Immature natural killer cell (primary cell): ENCODE data around the gene PID1. TPM values are rescaled to one million over a fixed set of nuclear protein-coding genes. Genes with fewer than 3 reads are reported as not detected.

Source experiments
- DNase-seq, 3 donors: peaks; one replicate each; pipeline ENCODE4 v3.0.0; 2022; ENCODE audit warnings: mixed read lengths in 1 of 3
- H3K27ac Mint-ChIP-seq, 6 donors: one replicate each; pipeline ENCODE4 v1.8.0; 2020; ENCODE audit warnings: mixed read lengths in 6 of 6, mild to moderate bottlenecking in 5 of 6, inconsistent platforms in 4 of 6, moderate library complexity in 3 of 6
- H3K27me3 Mint-ChIP-seq, 3 donors: one replicate each; pipeline ENCODE4 v1.8.0; 2020 to 2021; ENCODE audit warnings: low read depth in 3 of 3, mild to moderate bottlenecking in 3 of 3, mixed read lengths in 3 of 3, moderate library complexity in 3 of 3, inconsistent platforms in 1 of 3
- H3K36me3 Mint-ChIP-seq, 3 donors: one replicate each; pipeline ENCODE4 v1.8.0; 2020; ENCODE audit warnings: mixed read lengths in 3 of 3, inconsistent platforms in 2 of 3, mild to moderate bottlenecking in 2 of 3
- H3K4me1 Mint-ChIP-seq, 2 donors: one replicate each; pipeline ENCODE4 v1.8.0; 2020; ENCODE audit warnings: inconsistent platforms in 2 of 2, mild to moderate bottlenecking in 2 of 2, mixed read lengths in 2 of 2, moderate library complexity in 1 of 2
- H3K4me3 Mint-ChIP-seq, 5 donors: one replicate each; pipeline ENCODE4 v1.8.0; 2020; ENCODE audit warnings: mild to moderate bottlenecking in 5 of 5, mixed read lengths in 5 of 5, inconsistent platforms in 3 of 5, moderate library complexity in 3 of 5
- H3K9me3 Mint-ChIP-seq, 6 donors: one replicate each; pipeline ENCODE4 v1.8.0; 2020; ENCODE audit warnings: mild to moderate bottlenecking in 6 of 6, mixed read lengths in 6 of 6, inconsistent platforms in 4 of 6, moderate library complexity in 3 of 6
- polyA plus RNA-seq, 3 donors: library from polyadenylated mRNA; unstranded; fragments of 300-500 nt; fragmentation: Illumina TruSeq; gene quantifications; one replicate each; pipeline ENCODE4 v1.2.3, GENCODE V29; 2021

PID1 gene
- polyA plus RNA-seq, 3 donors from 2014 or later, result 0.38 to 2.8 TPM; not detected in 1

DNA sequence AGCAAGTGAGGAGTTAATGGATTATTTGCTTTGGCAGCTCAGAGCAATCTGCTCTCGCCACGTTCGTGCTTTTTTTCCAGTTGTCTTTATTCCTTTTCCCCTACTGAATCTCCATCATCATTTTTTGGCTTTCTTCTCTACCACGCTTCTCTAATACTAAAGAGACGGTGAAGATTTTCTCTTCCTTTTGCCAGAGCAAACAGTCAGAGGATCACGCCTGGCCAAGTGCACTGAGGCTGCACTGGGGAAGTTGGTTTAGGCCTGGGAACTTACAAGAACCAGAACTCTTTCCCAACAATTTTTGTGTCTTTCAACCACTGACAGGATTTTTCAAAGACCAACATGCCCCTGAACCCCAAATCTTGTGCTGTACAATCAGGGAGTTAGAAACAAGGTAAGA lies 172.3 kb downstream of the PID1 start:
- H3K36me3 Mint-ChIP-seq, result no peaks in the 10 kb centered on the region
- no peaks in the 10 kb centered on the region for H3K4me1 Mint-ChIP-seq
- H3K27me3 Mint-ChIP-seq, result peaks cover 0 to 2% (median 0%) of the 10 kb centered on the region in 3 donors
- peaks cover 2 to 17% (median 6%) of the 10 kb centered on the region in 6 donors for H3K9me3 Mint-ChIP-seq
- no peak for DNase-seq
- no peak overlapping the region for H3K27ac Mint-ChIP-seq
- no peak overlapping the region for H3K4me3 Mint-ChIP-seq

DNA sequence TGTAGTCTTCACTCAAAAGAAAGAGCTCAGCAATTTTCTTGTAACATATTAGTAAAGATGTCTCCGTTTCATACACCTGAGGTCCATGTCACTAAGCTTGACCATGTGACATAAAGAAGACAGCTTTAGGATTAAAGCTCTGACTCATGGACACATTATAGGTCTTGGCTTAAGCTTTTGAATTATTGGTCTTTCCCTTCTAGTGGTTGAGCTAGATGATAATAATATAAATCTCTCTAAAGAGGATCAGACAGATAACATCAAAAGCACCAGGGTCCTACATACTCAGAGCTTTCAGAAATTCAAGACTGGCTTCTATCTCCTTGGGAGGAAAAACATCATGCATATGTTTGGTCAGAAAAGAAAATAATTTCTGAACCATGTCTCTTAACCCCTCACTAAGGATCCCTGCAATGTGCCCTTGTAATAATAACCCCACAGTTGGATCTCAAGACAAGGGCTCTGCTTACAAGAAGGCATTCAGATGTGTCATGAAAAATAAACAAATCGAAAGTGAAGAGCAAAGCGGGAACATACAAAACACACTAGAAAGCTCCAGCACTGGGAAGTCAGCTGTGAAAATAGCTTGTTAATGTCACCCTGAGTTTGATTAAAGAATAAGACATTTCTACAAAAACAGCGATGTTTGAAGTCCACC lies 174.5 kb downstream of the PID1 start:
- peaks cover 5 to 23% (median 8%) of the 10 kb centered on the region in 6 donors for H3K9me3 Mint-ChIP-seq
- H3K4me1 Mint-ChIP-seq, result no peaks in the 10 kb centered on the region
- no peak for DNase-seq
- no peak overlapping the region for H3K27ac Mint-ChIP-seq
- H3K27me3 Mint-ChIP-seq, result peaks cover 0 to 4% (median 0%) of the 10 kb centered on the region in 3 donors
- H3K36me3 Mint-ChIP-seq, result no peaks in the 10 kb centered on the region
- no peak overlapping the region for H3K4me3 Mint-ChIP-seq

DNA sequence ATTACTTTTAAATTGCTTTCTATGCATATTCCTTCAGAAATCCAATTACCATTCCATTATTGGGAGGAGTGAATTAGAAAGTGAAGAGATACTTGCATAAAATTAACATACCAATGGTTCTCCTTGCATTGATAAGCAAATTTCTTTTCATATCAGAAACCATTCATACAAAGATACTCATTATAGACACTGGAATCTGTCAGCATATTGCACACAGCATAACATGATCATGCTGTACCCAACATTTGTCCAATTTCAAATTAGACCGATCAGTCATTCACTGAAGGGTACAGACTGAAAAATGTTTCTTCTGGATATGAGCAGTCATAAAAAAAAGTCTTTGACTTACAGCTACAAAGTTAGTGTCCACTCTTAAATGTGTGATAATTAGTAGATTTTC lies 175.6 kb downstream of the PID1 start:
- H3K4me1 Mint-ChIP-seq, result no peaks in the 10 kb centered on the region
- no peaks in the 10 kb centered on the region for H3K36me3 Mint-ChIP-seq
- H3K27me3 Mint-ChIP-seq, result peaks cover 0 to 4% (median 3%) of the 10 kb centered on the region in 3 donors
- H3K9me3 Mint-ChIP-seq, result peaks cover 5 to 27% (median 8%) of the 10 kb centered on the region in 6 donors
- DNase-seq, result no peak
- H3K27ac Mint-ChIP-seq, result no peak overlapping the region
- no peak overlapping the region for H3K4me3 Mint-ChIP-seq

DNA sequence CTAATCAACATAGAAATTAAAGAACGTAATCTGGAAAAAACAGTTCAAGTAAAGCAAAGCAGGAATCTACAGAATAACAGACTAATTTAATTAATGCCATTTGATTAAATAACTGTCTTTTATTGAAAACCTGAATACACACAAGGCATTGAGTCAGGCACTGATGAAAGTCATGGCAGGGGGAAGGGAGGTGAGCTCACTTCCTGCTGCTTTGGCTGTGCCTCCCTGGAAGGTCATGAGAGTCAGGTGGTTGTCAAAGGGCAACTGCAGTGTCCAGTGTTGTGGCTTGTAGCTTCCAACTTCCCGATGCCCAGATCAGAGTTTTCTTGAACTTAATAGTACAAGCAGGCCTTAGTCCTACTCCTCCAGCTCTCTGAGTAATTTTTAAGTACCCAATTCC lies 180.9 kb downstream of the PID1 start:
- Mint-ChIP-seq H3K4me3 (no peak overlapping the region), H3K27me3 (peaks cover 0 to 5% (median 2%) of the 10 kb centered on the region in 3 donors), H3K36me3 (no peaks in the 10 kb centered on the region), H3K27ac (no peak overlapping the region), H3K9me3 (peaks cover 7 to 31% (median 11%) of the 10 kb centered on the region in 6 donors), H3K4me1 (no peaks in the 10 kb centered on the region)
- no peak for DNase-seq

DNA sequence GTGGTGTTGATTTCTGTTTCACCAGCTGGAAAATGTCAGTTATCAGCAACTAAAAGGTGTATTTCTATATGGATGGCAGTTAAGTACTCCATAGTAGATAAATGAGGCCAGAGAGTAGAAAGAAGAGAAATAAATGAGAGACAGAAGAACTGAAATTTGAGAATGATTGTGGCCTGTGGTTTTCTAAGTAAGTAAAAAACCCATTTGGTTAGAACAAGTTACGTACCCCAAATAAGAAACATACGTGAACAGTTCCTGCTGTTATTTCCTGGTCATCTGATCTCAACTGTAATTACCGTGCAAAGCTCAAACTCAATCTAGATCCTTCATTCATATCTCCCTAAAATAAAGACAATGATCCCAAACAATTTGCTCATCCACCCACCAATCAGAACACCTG lies 181.3 kb downstream of the PID1 start:
- no peak overlapping the region for H3K4me3 Mint-ChIP-seq
- H3K36me3 Mint-ChIP-seq, result no peaks in the 10 kb centered on the region
- H3K9me3 Mint-ChIP-seq, result peaks cover 6 to 28% (median 11%) of the 10 kb centered on the region in 6 donors
- no peaks in the 10 kb centered on the region for H3K4me1 Mint-ChIP-seq
- H3K27ac Mint-ChIP-seq, result no peak overlapping the region
- DNase-seq, result no peak
- peaks cover 0 to 5% (median 2%) of the 10 kb centered on the region in 3 donors for H3K27me3 Mint-ChIP-seq

DNA sequence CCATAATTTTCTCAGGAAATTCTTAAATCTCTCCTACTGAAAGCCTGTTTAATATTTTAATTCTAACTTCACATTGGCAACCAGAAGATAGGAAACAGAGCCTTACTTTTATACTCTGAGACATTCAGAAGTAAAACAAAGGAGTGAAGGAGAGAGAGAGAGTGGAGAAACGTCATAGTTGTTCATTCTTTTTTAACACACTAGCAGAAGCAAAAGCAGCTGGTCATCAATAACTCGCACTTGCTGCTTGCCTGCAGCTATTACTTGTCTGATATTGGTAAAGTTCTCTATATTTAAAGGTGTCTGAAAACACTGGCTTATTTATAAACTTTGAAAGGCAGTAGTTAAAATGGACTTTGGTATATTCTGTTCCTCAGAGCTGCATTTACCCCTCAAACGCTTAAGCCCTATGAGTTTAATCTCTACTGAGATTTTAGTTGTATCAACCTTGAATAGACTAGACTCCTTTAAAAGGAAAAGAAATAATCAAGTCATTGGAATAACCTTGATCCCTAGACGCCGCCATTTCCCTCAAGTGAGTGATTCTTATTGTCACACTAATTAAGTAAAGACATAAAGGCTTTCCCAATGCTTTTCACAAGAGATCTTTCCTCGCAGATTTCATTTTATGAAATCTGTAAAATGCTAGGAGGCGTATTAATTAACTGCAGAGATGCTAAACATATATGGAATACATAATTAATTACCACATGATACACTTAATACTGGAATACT lies 182.0 kb downstream of the PID1 start:
- no peak for DNase-seq
- peaks cover 3 to 22% (median 11%) of the 10 kb centered on the region in 6 donors for H3K9me3 Mint-ChIP-seq
- H3K27me3 Mint-ChIP-seq, result peaks cover 0 to 5% (median 2%) of the 10 kb centered on the region in 3 donors
- H3K4me3 Mint-ChIP-seq, result no peak overlapping the region
- H3K27ac Mint-ChIP-seq, result no peak overlapping the region
- H3K36me3 Mint-ChIP-seq, result no peaks in the 10 kb centered on the region
- no peaks in the 10 kb centered on the region for H3K4me1 Mint-ChIP-seq

DNA sequence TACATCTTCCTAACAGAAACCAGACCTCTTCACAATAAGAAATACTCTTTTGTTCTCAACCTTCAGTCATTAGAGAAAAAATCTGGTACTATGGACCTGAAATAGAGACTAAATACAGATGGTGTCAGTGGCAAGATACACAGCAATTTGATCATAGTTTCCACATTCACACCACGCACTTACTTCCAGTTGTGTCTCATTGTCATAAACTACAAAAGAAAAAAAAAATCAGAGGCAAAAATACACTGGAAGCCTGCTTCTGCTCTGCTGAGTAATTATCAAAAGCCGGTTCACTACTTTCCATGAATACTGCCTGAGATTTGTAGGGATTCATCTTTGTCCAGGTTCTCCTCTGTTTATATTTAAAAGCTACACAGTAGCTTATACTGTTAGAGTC lies 182.6 kb downstream of the PID1 start:
- no peak for DNase-seq
- H3K36me3 Mint-ChIP-seq, result no peaks in the 10 kb centered on the region
- no peak overlapping the region for H3K4me3 Mint-ChIP-seq
- no peaks in the 10 kb centered on the region for H3K4me1 Mint-ChIP-seq
- peaks cover 3 to 16% (median 9%) of the 10 kb centered on the region in 6 donors for H3K9me3 Mint-ChIP-seq
- H3K27me3 Mint-ChIP-seq, result peaks cover 0 to 5% (median under 1%) of the 10 kb centered on the region in 3 donors
- no peak overlapping the region for H3K27ac Mint-ChIP-seq

DNA sequence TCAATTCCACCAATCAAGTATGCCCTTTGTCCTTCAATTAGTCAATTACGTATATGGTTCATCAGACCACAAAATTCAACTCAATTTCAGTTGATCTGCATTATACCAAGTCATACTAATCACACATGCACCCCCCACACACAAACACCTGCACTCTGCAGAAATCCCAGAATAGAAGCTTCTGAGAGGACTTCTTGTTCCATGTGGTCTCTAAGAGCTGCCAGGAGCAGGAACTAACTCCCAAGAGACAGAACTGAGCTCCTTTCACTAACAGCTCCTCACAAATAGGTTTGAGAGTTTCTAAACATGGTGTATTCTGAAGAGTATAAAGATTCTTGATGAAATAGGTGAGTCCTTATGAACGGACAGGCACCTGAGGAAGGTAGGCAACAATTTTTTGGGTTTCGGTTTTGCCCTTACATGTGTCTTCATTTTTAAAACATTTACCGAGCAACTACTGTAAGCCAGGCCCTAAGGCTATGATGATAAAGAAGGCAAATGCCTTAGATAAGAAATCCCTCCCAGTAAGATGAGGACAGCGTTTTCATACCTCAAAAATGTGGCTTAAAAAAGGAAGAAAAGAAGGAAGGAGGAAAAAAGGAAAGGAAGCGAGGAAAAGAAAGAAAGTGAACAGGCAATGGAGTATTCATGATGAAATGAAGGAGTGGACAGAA lies 183.1 kb downstream of the PID1 start:
- DNase-seq, result no peak
- Mint-ChIP-seq H3K27me3 (peaks cover 0 to 5% (median 0%) of the 10 kb centered on the region in 3 donors), H3K36me3 (no peaks in the 10 kb centered on the region), H3K4me1 (no peaks in the 10 kb centered on the region), H3K9me3 (peaks cover 0 to 14% (median 6%) of the 10 kb centered on the region in 6 donors), H3K27ac (no peak overlapping the region), H3K4me3 (no peak overlapping the region)

DNA sequence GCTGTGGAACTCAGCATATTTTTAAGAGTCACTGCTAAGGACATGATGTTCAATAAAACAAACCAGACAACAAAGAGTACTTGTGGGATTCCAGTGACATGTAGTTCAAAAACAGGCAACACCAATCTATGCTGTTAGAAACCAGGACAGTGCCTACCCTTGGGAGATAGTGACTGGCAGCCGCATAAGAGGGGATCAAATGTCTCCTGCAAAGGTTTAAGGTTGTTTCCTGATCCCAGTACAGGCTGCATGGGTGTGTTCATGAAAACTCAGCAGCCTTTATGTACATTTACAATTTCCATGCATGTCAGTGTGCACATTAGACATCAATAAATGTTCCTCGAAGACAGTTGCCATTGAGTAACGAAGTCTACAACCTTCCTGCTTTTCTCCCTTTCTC lies 183.8 kb downstream of the PID1 start:
- Mint-ChIP-seq H3K27me3 (peaks cover 0 to 5% (median 0%) of the 10 kb centered on the region in 3 donors), H3K9me3 (peaks cover 0 to 18% (median 6%) of the 10 kb centered on the region in 6 donors), H3K36me3 (no peaks in the 10 kb centered on the region), H3K27ac (no peak overlapping the region), H3K4me3 (no peak overlapping the region), H3K4me1 (no peaks in the 10 kb centered on the region)
- DNase-seq, result no peak

DNA sequence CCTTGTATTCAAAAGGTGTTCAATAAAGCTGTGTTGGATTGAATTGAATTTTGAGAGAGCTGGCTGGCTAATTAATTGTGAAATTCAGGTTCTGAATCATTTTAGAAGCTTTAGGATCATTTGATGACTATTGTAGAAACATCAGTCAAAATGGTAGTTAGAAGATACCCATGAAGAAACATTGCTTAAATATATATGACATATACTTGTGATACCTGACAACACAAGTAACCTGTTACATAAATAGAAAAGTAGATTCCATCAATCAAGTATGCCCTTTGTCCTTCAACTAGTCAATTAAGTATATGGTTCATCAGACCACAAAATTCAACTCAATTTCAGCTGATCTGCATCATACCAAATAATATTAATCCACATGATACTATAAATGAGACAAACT lies 185.6 kb downstream of the PID1 start:
- Mint-ChIP-seq H3K4me1 (no peaks in the 10 kb centered on the region), H3K4me3 (no peak overlapping the region), H3K9me3 (peaks cover 0 to 19% (median 9%) of the 10 kb centered on the region in 6 donors), H3K27ac (no peak overlapping the region), H3K27me3 (peaks cover 0 to 1% (median 0%) of the 10 kb centered on the region in 3 donors), H3K36me3 (no peaks in the 10 kb centered on the region)
- no peak for DNase-seq

DNA sequence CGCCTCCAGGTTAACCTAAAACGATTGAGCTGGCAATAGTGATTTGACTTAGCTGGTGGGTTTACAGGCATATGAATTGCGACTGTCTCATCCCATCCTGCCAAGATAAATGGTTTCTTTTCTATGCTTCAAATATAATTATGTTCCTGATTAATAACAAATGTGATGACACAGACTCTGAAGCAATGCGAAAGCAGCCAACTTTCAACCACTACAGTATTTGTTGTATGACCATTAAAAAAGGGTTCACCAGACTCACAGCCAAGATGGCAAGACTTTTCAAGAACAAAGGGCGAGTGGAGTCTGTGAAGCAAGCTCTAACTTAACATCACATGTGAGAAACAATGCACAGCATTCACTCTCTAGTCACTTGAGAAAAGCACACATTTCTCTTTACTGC lies 186.6 kb downstream of the PID1 start:
- H3K27ac Mint-ChIP-seq, result no peak overlapping the region
- H3K27me3 Mint-ChIP-seq, result no peaks in the 10 kb centered on the region
- H3K4me3 Mint-ChIP-seq, result no peak overlapping the region
- no peaks in the 10 kb centered on the region for H3K36me3 Mint-ChIP-seq
- no peak for DNase-seq
- peaks cover 0 to 21% (median 6%) of the 10 kb centered on the region in 6 donors for H3K9me3 Mint-ChIP-seq
- no peaks in the 10 kb centered on the region for H3K4me1 Mint-ChIP-seq

DNA sequence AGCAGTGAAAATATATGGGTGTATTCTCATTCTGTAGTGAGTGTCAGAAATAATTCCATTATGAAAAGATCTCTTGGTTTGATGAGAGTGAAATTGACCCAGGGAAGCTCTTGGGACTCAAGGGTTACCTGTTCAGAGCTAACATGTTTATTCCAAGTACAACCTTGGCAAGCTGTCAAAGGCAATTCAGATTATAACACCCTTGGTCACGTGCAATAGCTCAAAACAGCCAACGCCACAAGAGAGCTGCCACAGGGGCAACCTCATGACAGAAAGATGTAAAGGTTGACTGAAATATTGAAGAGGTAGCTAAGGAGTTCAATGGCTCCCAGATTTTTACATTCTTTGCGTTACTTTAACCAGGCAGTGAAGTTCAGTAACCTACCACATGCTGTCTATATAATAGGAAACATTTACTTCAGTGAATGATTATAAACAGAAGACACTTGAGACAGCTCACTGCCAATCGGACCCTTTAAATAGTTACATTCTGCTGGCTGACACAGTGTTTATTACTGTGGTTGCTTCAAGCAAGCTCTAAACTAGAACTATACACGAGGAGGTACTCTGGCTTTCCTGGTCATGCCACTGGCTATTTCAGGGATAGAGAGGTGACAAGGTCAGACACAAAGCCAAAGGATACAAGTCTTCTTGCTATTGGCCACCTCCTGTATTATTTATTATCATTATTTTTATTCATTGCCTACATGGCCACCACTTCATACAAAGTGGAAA lies 187.3 kb downstream of the PID1 start:
- no peaks in the 10 kb centered on the region for H3K27me3 Mint-ChIP-seq
- H3K4me3 Mint-ChIP-seq, result no peak overlapping the region

DNA sequence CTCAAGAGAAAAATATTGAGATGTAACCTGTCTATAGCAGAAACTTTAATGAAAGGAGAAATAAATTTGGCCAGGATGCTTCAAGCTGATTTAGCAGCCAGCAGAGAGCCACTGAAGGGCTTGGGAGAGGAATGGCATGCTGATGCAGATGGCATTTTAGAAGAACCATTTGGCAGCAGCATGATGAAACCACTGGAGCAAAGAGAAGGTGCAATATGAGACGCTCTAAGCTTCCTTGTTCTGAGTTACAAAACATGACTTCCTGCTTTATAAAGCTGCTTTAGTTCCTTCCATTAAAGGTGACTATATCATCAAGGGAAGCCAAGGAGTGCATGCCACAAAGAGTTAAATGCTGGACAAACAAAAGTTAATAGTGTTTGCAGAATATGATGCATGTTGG lies 189.7 kb downstream of the PID1 start:
- H3K4me1 Mint-ChIP-seq, result no peaks in the 10 kb centered on the region
- no peak for DNase-seq
- H3K36me3 Mint-ChIP-seq, result no peaks in the 10 kb centered on the region
- H3K4me3 Mint-ChIP-seq, result no peak overlapping the region
- no peak overlapping the region for H3K27ac Mint-ChIP-seq
- H3K27me3 Mint-ChIP-seq, result peaks cover 0 to 2% (median 0%) of the 10 kb centered on the region in 3 donors
- H3K9me3 Mint-ChIP-seq, result peaks cover 0 to 43% (median 11%) of the 10 kb centered on the region in 6 donors

More for the DNA sequence above, 187.3 kb downstream of the PID1 start:
- peaks cover under 1 to 22% (median 6%) of the 10 kb centered on the region in 6 donors for H3K9me3 Mint-ChIP-seq
- H3K27ac Mint-ChIP-seq, result no peak overlapping the region
- DNase-seq, result no peak
- no peaks in the 10 kb centered on the region for H3K36me3 Mint-ChIP-seq
- no peaks in the 10 kb centered on the region for H3K4me1 Mint-ChIP-seq
